Activated CD4-positive, alpha-beta T cell treated with anti-CD3 and anti-CD28 coated beads for 36 hours (primary cell): ENCODE results near the gene NUDT22. TPM values are rescaled to one million over a fixed set of nuclear protein-coding genes. Genes with fewer than 3 reads are reported as not detected.

Experiments used
- ATAC-seq: fragments of 200-7000 bp; cut with Tn5 transposase; one replicate; pipeline ENCODE4 v1.10.0; 2021; ENCODE audit warnings: mild to moderate bottlenecking, moderate library complexity
- CTCF ChIA-PET: fragments of 350-600 bp; sonication (Branson Sonifier 250); formaldehyde crosslinking; loops from one replicate; lab custom pipeline; 2021; ENCODE audit warnings: antibody characterized with exemption; lab: Charles Lee
- POLR2A ChIA-PET: fragments of 350-600 bp; sonication (Branson Sonifier 250); formaldehyde crosslinking; loops from one replicate; lab custom pipeline; 2021; ENCODE audit warnings: antibody characterized with exemption, inconsistent platforms; lab: Charles Lee
- DNase-seq: peaks from one replicate; pipeline ENCODE4 v3.0.0-alpha.2; 2020
- H3K27ac Mint-ChIP-seq: one replicate; pipeline ENCODE4 v1.8.0; 2021; ENCODE audit warnings: mixed read lengths
- H3K27me3 Mint-ChIP-seq: one replicate; pipeline ENCODE4 v1.8.0; 2021; ENCODE audit warnings: mixed read lengths
- H3K36me3 Mint-ChIP-seq: one replicate; pipeline ENCODE4 v1.8.0; 2021; ENCODE audit warnings: low read depth, mixed read lengths
- H3K4me1 Mint-ChIP-seq: one replicate; pipeline ENCODE4 v1.8.0; 2021; ENCODE audit warnings: mixed read lengths
- H3K4me3 Mint-ChIP-seq: one replicate; pipeline ENCODE4 v1.8.0; 2021; ENCODE audit warnings: mild to moderate bottlenecking, moderate library complexity, mixed read lengths
- H3K9me3 Mint-ChIP-seq: one replicate; pipeline ENCODE4 v1.8.0; 2021; ENCODE audit warnings: low read depth, mixed read lengths
- intact Hi-C, 2 experiments: fragments of 100-400 bp; cut with DNase I in 1 of 2; cut with micrococcal nuclease in 1 of 2; formaldehyde crosslinking; loops; one replicate each; pipeline versions ENCODE4 v1.14.2 to v1.15.1; 2022 to 2024; cut with DNase I, micrococcal nuclease
- total RNA-seq, 2 experiments: library from RNA; stranded (reverse); gene quantifications; one replicate each; pipeline ENCODE4 v1.2.3, GENCODE V29; 2021

The NUDT22 gene
- total RNA-seq, 2 experiments from 2014 or later = 61.8 to 74.1 TPM

GRCh38 chr11:64204464-64204989 is 21.5 kb upstream of the NUDT22 start:
- peak overlapping the region; percentile 79 for H3K27ac Mint-ChIP-seq
- intact Hi-C loops = loop anchor here (1.0 kb wide), 2 partner anchors 46 to 100 kb away; no protein-coding TSS in a partner anchor
- ATAC-seq (peak; percentile 30), DNase-seq (peak; percentile 90)
- ChIA-PET CTCF (interaction anchor here (0.6 to 7.3 kb wide), 30 partner anchors 10 to 657 kb away, joined by 3 to 111 read pairs (median 4); partner anchors contain the start of genes BAD, CATSPERZ, ESRRA and FKBP2), POLR2A (interaction anchor here (0.7 to 1.7 kb wide), 9 partner anchors 17 to 1571 kb away, joined by 3 to 9 read pairs (median 5); partner anchors contain the start of genes FKBP2, PRDX5 and STIP1)
- H3K4me1 Mint-ChIP-seq = peaks cover 41% of the 10 kb centered on the region
- H3K27me3 Mint-ChIP-seq = no peaks in the 10 kb centered on the region
- peak overlapping the region; percentile 33 for H3K4me3 Mint-ChIP-seq
- H3K9me3 Mint-ChIP-seq = no peaks in the 10 kb centered on the region
- peaks cover 81% of the 10 kb centered on the region for H3K36me3 Mint-ChIP-seq

DNA sequence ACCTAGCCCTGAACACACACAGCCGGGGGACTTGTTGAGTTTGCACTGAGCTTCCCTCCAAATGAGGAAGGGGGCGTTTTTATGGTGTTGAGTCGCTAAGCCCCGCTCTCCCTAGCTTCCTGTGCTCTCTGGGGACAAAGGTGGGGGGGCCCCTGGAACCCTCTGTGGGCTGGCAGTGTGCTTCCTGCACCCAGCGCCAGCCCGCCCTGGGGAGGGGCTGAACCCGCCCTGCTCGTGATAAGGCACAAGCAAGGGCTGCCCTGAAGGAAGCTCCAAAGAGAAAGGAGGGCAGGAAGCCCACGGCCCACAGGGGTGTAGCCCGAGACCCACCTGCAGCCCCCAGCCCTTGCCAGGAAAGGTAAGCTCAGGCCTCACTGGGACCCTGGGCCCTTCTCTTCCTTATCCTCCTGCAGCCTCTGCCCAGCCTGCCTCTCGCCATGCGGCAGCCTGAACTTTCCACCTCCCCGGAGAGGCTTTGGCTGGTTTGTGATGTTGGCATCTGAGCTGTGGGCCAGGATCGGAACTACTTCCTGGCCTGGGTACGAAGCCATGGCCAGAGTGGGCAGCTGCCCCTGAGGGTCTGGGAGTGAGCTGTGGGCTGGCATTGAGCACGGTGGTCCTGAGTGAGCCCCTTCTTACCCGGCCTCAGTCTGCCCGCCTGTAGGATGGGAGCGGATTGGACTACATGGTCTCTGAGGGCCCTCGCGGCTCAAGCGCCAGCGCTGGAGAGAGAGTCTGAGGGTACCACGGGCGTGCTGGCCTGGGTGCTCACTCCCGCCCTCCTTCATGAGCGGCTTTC is 19.4 kb upstream of the NUDT22 start, which contains the start of gene FERMT3:
TSS of gene FERMT3 (plus strand) at position 265 of the 799 bp plus-strand sequence. CDS start 644 bp downstream, outside the sequence.
- H3K27ac Mint-ChIP-seq = peak within 1 kb of the TSS; percentile 99
- H3K9me3 Mint-ChIP-seq = no peaks in the 10 kb centered on the region
- ATAC-seq = peak; percentile 70
- intact Hi-C loops = loop anchor here (1.0 to 5.0 kb wide), 13 partner anchors 19 to 232 kb away; partner anchors contain the start of genes ESRRA (in 2 of the 2), FKBP2 (in 2 of the 2), COX8A (in 1 of the 2) and DNAJC4 (in 1 of the 2)
- H3K4me3 Mint-ChIP-seq = peak within 1 kb of the TSS; percentile 90
- DNase-seq = peak; percentile 90
- ChIA-PET CTCF (interaction anchor here (0.5 to 7.3 kb wide), 15 partner anchors 11 to 368 kb away, joined by 3 to 111 read pairs (median 5); partner anchors contain the start of genes CATSPERZ, ESRRA, MARK2 and NUDT22), POLR2A (interaction anchor here (0.6 to 3.7 kb wide), 11 partner anchors 18 to 125 kb away, joined by 4 to 28 read pairs (median 7); partner anchors contain the start of genes FKBP2, NUDT22, PRDX5 and STIP1)
- peaks cover 45% of the 10 kb centered on the region for H3K4me1 Mint-ChIP-seq
- H3K27me3 Mint-ChIP-seq = no peaks in the 10 kb centered on the region
- peaks cover 79% of the 10 kb centered on the region for H3K36me3 Mint-ChIP-seq

GRCh38 chr11:64207256-64208085 is 18.6 kb upstream of the NUDT22 start:
- ATAC-seq (peak; percentile 75), DNase-seq (peak; percentile 92)
- no peaks in the 10 kb centered on the region for H3K27me3 Mint-ChIP-seq
- intact Hi-C loops = loop anchor here (1.0 to 5.0 kb wide), 12 partner anchors 18 to 135 kb away; partner anchors contain the start of genes FKBP2 (in 2 of the 2), DNAJC4 (in 1 of the 2), ESRRA (in 1 of the 2) and GPR137 (in 1 of the 2)
- H3K4me1 Mint-ChIP-seq = peaks cover 45% of the 10 kb centered on the region
- H3K9me3 Mint-ChIP-seq = no peaks in the 10 kb centered on the region
- CTCF ChIA-PET = interaction anchor here (0.6 to 7.3 kb wide), 16 partner anchors 10 to 369 kb away, joined by 3 to 111 read pairs (median 5); partner anchors contain the start of genes CATSPERZ, ESRRA, MARK2 and NUDT22
- peaks cover 80% of the 10 kb centered on the region for H3K36me3 Mint-ChIP-seq
- H3K4me3 Mint-ChIP-seq = peak overlapping the region; percentile 90
- POLR2A ChIA-PET = interaction anchor here (0.5 to 3.7 kb wide), 16 partner anchors 9 to 1637 kb away, joined by 3 to 28 read pairs (median 6); partner anchors contain the start of genes FKBP2, NUDT22, PRDX5 and STIP1
- H3K27ac Mint-ChIP-seq = peak overlapping the region; percentile 99

DNA sequence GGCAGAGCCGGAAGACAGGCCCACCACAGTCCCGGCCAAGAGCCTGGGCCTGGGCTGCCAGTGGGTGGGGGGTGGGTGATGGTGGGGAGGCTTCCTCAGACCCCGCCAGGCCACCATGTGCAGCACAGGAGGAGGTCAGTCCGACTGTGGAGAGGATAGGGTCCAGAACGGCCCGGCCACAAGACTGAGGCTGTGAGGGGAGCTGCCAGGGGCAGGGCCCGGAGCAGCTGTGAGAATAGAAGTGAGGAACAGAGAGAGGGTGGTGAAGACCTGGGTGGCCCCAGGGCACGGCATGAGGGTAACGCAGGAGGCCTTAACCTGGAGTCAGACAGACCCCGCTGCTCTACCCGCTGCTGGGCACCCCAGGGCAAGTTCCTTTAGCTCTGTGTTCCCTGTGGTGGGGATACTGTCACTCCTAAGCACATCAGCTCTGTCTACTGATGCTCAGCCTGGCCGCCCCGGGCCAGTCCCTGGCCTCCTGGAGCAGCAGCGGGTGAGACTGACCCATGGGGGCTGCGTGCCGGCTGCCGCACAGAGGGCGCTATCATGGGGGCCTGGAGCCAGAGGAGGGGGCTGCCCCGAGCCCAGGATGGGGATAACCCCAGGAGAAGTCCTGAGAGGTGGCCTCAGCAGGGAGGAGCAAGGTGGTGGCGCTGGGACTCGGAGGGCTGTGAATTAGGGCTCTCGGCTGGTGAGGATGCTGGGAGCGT is 17.8 kb upstream of the NUDT22 start:
- CTCF ChIA-PET = interaction anchor here (0.6 to 7.3 kb wide), 11 partner anchors 14 to 208 kb away, joined by 3 to 111 read pairs (median 5); partner anchors contain the start of genes CATSPERZ, ESRRA, NUDT22 and STIP1
- H3K9me3 Mint-ChIP-seq = no peaks in the 10 kb centered on the region
- DNase-seq = no peak
- ATAC-seq = no peak
- no peaks in the 10 kb centered on the region for H3K27me3 Mint-ChIP-seq
- intact Hi-C loops = loop anchor here in 1 of 2 experiments (5.0 kb wide), 1 partner anchor 34 kb away; the partner anchor contains the start of gene FKBP2
- POLR2A ChIA-PET = interaction anchor here (0.5 to 3.7 kb wide), 14 partner anchors 8 to 1637 kb away, joined by 3 to 28 read pairs (median 6); partner anchors contain the start of genes FKBP2, NUDT22, PRDX5 and STIP1
- H3K36me3 Mint-ChIP-seq = peaks cover 75% of the 10 kb centered on the region
- peaks cover 44% of the 10 kb centered on the region for H3K4me1 Mint-ChIP-seq
- peak overlapping the region; percentile 90 for H3K4me3 Mint-ChIP-seq
- H3K27ac Mint-ChIP-seq = peak overlapping the region; percentile 99

DNA sequence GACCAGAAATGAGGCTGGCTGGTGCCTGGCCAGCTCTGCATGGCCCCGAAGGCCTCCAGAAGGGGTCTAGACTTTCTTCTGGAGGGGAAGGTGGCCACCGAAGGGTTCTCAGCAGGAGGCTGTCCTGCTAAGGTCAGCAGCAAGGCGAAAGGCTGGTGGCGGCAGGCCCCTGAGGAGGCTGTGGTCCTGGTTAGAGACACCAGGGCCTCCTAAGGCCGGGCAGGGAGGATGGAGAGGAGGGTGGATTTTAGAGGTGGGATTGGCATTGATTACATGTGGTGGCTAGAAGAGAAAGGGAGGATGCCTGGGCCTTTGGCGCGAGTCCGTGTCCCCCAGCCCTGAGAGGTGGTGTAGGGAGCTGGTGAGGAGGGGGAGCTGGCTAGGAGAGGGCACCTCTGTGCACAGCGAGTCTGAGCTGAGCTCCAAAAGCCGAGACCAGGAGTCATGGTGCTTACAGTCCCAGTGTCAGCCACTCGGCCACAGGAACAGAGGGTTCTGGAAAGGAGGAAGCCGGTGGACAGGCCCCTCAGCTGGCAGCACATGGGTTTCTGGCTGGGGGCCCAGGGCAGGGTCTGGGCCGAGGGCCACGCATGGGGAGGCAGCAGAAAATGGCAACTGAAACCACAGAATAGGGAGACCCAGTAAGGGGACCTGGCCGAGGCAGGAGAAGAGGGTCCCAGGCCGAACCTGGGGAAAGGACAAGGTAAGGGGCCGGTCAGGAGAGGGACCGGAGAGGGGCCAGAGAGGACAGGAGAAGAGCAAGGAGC is 17.1 kb upstream of the NUDT22 start:
- H3K36me3 Mint-ChIP-seq = peaks cover 74% of the 10 kb centered on the region
- H3K4me1 Mint-ChIP-seq = peaks cover 40% of the 10 kb centered on the region
- POLR2A ChIA-PET = interaction anchor here (1.4 to 3.7 kb wide), 4 partner anchors 8 to 24 kb away, joined by 3 to 24 read pairs (median 10); partner anchors contain the start of gene STIP1
- no peak for DNase-seq
- no peak for ATAC-seq
- H3K27me3 Mint-ChIP-seq = no peaks in the 10 kb centered on the region
- CTCF ChIA-PET = interaction anchor here (0.7 to 7.3 kb wide), 4 partner anchors 15 to 94 kb away, joined by 3 to 111 read pairs (median 4); partner anchors contain the start of genes CATSPERZ, ESRRA, NUDT22 and TRPT1
- peak overlapping the region; percentile 99 for H3K27ac Mint-ChIP-seq
- peak overlapping the region; percentile 90 for H3K4me3 Mint-ChIP-seq
- intact Hi-C loops = loop anchor here in 1 of 2 experiments (5.0 kb wide), 1 partner anchor 33 kb away; the partner anchor contains the start of gene FKBP2
- H3K9me3 Mint-ChIP-seq = no peaks in the 10 kb centered on the region

GRCh38 chr11:64209563-64209843 is 16.6 kb upstream of the NUDT22 start:
- intact Hi-C loops = loop anchor here in 1 of 2 experiments (5.0 kb wide), 1 partner anchor 33 kb away; the partner anchor contains the start of gene FKBP2
- Mint-ChIP-seq H3K36me3 (peaks cover 72% of the 10 kb centered on the region), H3K27me3 (no peaks in the 10 kb centered on the region), H3K9me3 (no peaks in the 10 kb centered on the region), H3K4me1 (peaks cover 36% of the 10 kb centered on the region), H3K27ac (peak overlapping the region; percentile 99), H3K4me3 (peak overlapping the region; percentile 90)
- DNase-seq = no peak
- CTCF ChIA-PET = interaction anchor here (7.3 kb wide), 1 partner anchor 93 kb away, joined by 111 read pairs; the partner anchor contains the start of genes CATSPERZ and ESRRA
- POLR2A ChIA-PET = no interaction called here
- ATAC-seq = no peak

- Mint-ChIP-seq H3K4me3 (no peak overlapping the region), H3K27me3 (no peaks in the 10 kb centered on the region), H3K36me3 (peaks cover 77% of the 10 kb centered on the region), H3K9me3 (no peaks in the 10 kb centered on the region), H3K4me1 (peaks cover 37% of the 10 kb centered on the region), H3K27ac (no peak overlapping the region)
- DNase-seq (no peak), ATAC-seq (no peak)
- ChIA-PET POLR2A (no interaction called here), CTCF (interaction anchor here (0.6 kb wide), 1 partner anchor 40 kb away, joined by 3 read pairs; no protein-coding TSS in a partner anchor)
- intact Hi-C loops = no loop called here
Measured at GRCh38 chr11:64210301-64211020, 15.6 kb upstream of the NUDT22 start.

GRCh38 chr11:64211181-64211872 is 14.7 kb upstream of the NUDT22 start:
- no peak for ATAC-seq
- DNase-seq = no peak
- peaks cover 72% of the 10 kb centered on the region for H3K36me3 Mint-ChIP-seq
- CTCF ChIA-PET = interaction anchor here (0.6 kb wide), 1 partner anchor 41 kb away, joined by 3 read pairs; no protein-coding TSS in a partner anchor
- POLR2A ChIA-PET = interaction anchor here (0.7 kb wide), 1 partner anchor 12 kb away, joined by 3 read pairs; no protein-coding TSS in a partner anchor
- no peaks in the 10 kb centered on the region for H3K27me3 Mint-ChIP-seq
- no peak overlapping the region for H3K4me3 Mint-ChIP-seq
- no peaks in the 10 kb centered on the region for H3K9me3 Mint-ChIP-seq
- intact Hi-C loops = no loop called here
- H3K27ac Mint-ChIP-seq = no peak overlapping the region
- peaks cover 29% of the 10 kb centered on the region for H3K4me1 Mint-ChIP-seq
